ENCODE measurements around the gene CNDP1.

Gene CNDP1

DNA sequence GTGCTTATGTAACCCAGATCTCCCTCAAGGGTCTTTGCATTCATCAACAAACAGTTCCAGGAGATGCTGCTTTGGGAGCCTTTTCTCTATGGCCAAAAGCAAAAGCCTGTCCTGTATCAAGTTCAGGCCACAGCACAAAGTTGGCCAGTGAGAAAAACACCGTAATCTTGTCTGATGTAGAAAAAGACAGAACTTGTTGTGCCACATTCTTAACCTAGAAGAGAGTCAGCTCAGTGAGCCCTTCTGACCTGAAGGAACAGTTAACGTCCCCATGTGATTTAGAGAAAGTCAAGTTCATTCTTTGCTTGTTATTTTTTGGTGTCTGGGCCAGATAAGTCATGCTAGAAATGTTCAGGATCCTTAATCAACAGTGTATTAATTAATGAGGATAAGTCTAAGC, 7.8 kb upstream of the CNDP1 start:
- DNase-seq = no peak
- POLR2A ChIA-PET = interaction anchor here (0.6 kb wide), 1 partner anchor 9 kb away, joined by 3 read pairs; no protein-coding TSS in a partner anchor
- WGBS (ENCODE audit: insufficient coverage) = 100% methylated on average over 2 of the region's 2 CpGs
- CTCF ChIA-PET = no interaction called here
- H3K36me3 ChIP-seq (ENCODE audit: control insufficient read depth in 4 of 4, insufficient read depth in 4 of 4, low read length in 3 of 4) = peaks cover 0 to 5% (median under 1%) of the 10 kb centered on the region in 4 experiments
- H3K4me1 ChIP-seq (ENCODE audit: control extremely low read depth in 1 of 4, control insufficient read depth in 4 of 4, insufficient read depth in 4 of 4, low read length in 3 of 4) = peaks cover 0 to 15% (median 12%) of the 10 kb centered on the region in 4 experiments
- H3K4me3 ChIP-seq (ENCODE audit: control insufficient read depth in 1 of 7, extremely low read depth in 1 of 7, insufficient read depth in 4 of 7, low read depth in 2 of 7, low read length in 6 of 7) = no peak overlapping the region
- no peaks in the 10 kb centered on the region for H3K9me3 ChIP-seq (ENCODE audit: control extremely low read depth in 1 of 5, control insufficient read depth in 4 of 5, insufficient read depth in 2 of 5, low read depth in 1 of 5, low read length in 4 of 5)
- no peak overlapping the region for H3K27ac ChIP-seq (ENCODE audit: insufficient read depth in 1 of 2, low read depth in 1 of 2, low read length in 2 of 2, poor library complexity in 1 of 2, severe bottlenecking in 2 of 2)
- H3K27me3 ChIP-seq (replicated peaks in 2 of 5; ENCODE audit: control insufficient read depth in 4 of 5, insufficient read depth in 5 of 5, low read length in 4 of 5) = no peaks in the 10 kb centered on the region

DNA sequence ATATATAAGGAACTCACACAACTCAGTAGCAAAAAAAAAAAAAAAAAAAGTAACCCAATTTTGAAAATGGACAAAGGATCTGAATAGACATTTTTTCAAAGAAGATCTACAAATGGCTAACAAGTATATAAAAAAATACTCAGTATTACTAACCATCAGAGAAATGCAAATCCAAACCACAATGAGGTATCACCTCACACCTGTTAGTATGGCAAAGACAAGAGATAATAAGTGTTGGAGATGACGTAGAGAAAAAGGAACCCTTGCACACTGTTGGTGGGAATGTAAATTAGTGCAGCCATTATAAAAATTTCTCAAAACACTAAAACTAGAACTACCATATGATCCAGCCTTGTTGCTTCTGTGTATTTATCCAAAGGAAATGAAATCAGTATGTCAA, 5.8 kb upstream of the CNDP1 start:
- Histone ChIP-seq H3K4me3 (ENCODE audit: control insufficient read depth in 1 of 7, extremely low read depth in 1 of 7, insufficient read depth in 4 of 7, low read depth in 2 of 7, low read length in 6 of 7) (no peak overlapping the region), H3K4me1 (ENCODE audit: control extremely low read depth in 1 of 4, control insufficient read depth in 4 of 4, insufficient read depth in 4 of 4, low read length in 3 of 4) (peaks cover 0 to 15% (median 12%) of the 10 kb centered on the region in 4 experiments), H3K36me3 (ENCODE audit: control insufficient read depth in 4 of 4, insufficient read depth in 4 of 4, low read length in 3 of 4) (no peaks in the 10 kb centered on the region), H3K27me3 (replicated peaks in 2 of 5; ENCODE audit: control insufficient read depth in 4 of 5, insufficient read depth in 5 of 5, low read length in 4 of 5) (no peaks in the 10 kb centered on the region), H3K27ac (ENCODE audit: insufficient read depth in 1 of 2, low read depth in 1 of 2, low read length in 2 of 2, poor library complexity in 1 of 2, severe bottlenecking in 2 of 2) (no peak overlapping the region), H3K9me3 (ENCODE audit: control extremely low read depth in 1 of 5, control insufficient read depth in 4 of 5, insufficient read depth in 2 of 5, low read depth in 1 of 5, low read length in 4 of 5) (no peaks in the 10 kb centered on the region)
- no CpG with 5 or more reads among the region's 1 CpG for WGBS (ENCODE audit: insufficient coverage)
- ChIA-PET CTCF (no interaction called here), POLR2A (no interaction called here)
- DNase-seq = no peak

DNA sequence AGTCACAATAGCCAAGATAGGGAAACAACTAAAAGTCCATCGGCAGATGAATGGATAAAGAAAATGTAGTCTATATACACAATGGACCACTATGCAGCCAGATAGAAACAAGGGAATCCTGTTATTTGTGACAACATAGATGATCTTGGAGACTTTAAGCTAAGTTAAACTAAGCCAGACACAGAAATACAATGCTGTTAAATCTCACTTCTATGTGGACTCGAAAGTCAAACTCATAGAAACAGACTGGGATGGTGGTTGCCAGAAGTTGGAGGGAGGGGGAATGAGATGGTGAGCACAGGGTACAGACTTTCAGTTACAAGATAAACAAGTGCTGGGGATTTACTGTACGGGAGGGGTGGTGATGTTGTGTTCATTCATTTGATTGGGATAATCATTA, 5.4 kb upstream of the CNDP1 start:
- no peak for DNase-seq
- Histone ChIP-seq H3K36me3 (ENCODE audit: control insufficient read depth in 4 of 4, insufficient read depth in 4 of 4, low read length in 3 of 4) (no peaks in the 10 kb centered on the region), H3K9me3 (ENCODE audit: control extremely low read depth in 1 of 5, control insufficient read depth in 4 of 5, insufficient read depth in 2 of 5, low read depth in 1 of 5, low read length in 4 of 5) (no peaks in the 10 kb centered on the region), H3K4me1 (ENCODE audit: control extremely low read depth in 1 of 4, control insufficient read depth in 4 of 4, insufficient read depth in 4 of 4, low read length in 3 of 4) (peaks cover 0 to 10% (median 8%) of the 10 kb centered on the region in 4 experiments), H3K27me3 (replicated peaks in 2 of 5; ENCODE audit: control insufficient read depth in 4 of 5, insufficient read depth in 5 of 5, low read length in 4 of 5) (no peaks in the 10 kb centered on the region), H3K27ac (ENCODE audit: insufficient read depth in 1 of 2, low read depth in 1 of 2, low read length in 2 of 2, poor library complexity in 1 of 2, severe bottlenecking in 2 of 2) (no peak overlapping the region), H3K4me3 (ENCODE audit: control insufficient read depth in 1 of 7, extremely low read depth in 1 of 7, insufficient read depth in 4 of 7, low read depth in 2 of 7, low read length in 6 of 7) (no peak overlapping the region)
- 100% methylated on average over 1 of the region's 3 CpGs for WGBS (ENCODE audit: insufficient coverage)
- ChIA-PET CTCF (no interaction called here), POLR2A (no interaction called here)

DNA sequence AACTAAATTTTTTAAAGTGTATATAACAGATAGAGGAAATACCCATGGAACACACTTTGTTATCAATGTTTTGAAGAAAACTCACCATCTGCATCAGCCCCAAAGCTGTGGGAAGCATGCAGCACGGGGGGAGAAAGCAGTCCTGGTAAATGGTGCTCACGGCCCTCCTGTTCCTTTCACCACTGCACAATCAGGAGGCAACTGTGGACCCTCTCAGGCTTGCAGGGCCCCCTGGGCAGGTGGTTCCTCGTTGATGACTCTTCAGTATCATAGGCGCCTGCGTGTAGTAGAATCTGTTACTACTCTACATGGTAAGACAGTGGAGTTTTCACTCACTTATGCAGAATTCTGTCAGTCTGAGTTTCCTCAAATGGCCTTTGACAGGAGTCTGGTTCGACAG, 4.9 kb upstream of the CNDP1 start:
- DNase-seq = no peak
- ChIA-PET POLR2A (no interaction called here), CTCF (no interaction called here)
- H3K27ac ChIP-seq (ENCODE audit: insufficient read depth in 1 of 2, low read depth in 1 of 2, low read length in 2 of 2, poor library complexity in 1 of 2, severe bottlenecking in 2 of 2) = no peak overlapping the region
- peaks cover 0 to 6% (median 4%) of the 10 kb centered on the region in 4 experiments for H3K4me1 ChIP-seq (ENCODE audit: control extremely low read depth in 1 of 4, control insufficient read depth in 4 of 4, insufficient read depth in 4 of 4, low read length in 3 of 4)
- H3K27me3 ChIP-seq (replicated peaks in 2 of 5; ENCODE audit: control insufficient read depth in 4 of 5, insufficient read depth in 5 of 5, low read length in 4 of 5) = no peaks in the 10 kb centered on the region
- H3K4me3 ChIP-seq (ENCODE audit: control insufficient read depth in 1 of 7, extremely low read depth in 1 of 7, insufficient read depth in 4 of 7, low read depth in 2 of 7, low read length in 6 of 7) = no peak overlapping the region
- no peaks in the 10 kb centered on the region for H3K36me3 ChIP-seq (ENCODE audit: control insufficient read depth in 4 of 4, insufficient read depth in 4 of 4, low read length in 3 of 4)
- H3K9me3 ChIP-seq (ENCODE audit: control extremely low read depth in 1 of 5, control insufficient read depth in 4 of 5, insufficient read depth in 2 of 5, low read depth in 1 of 5, low read length in 4 of 5) = no peaks in the 10 kb centered on the region
- WGBS (ENCODE audit: insufficient coverage) = 90% methylated on average over 5 of the region's 6 CpGs

DNA sequence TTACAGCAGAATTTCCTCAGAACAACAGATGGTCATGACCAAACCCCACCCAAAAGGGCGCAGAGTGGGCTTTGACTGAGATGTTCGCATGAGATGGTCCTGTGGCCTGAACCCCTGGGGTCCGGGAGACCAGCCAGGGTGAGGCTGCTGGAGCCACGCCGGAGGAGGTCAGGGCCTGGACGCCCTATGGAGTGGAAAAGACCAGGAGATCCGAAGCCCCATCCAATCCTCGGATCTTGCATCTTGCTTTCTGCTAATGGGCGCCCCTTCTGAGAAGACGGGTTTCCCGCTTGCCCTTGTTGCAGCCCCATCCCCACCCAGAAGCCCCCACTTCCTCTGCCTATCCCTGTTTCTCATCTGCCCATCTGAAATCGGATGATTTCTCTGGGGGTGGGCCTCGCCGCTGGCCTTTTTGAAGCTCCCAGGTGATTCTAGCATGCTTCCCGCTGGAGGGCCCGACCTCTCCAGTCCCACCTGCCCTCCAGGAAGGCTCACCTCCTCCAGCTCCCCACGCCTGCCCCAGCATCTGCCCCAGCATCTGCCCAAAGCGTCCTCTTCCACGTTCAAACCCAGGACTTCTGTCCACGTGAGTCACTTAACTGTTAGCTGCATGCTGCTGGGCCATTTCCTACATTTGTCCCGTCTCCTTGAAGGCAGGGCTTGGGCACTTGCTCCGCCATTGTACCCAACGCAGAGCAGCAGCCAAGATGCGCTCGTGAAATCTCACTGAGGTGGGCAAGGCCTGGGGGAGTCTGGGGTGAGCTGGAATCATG, 4.3 kb upstream of the CNDP1 start:
- H3K4me3 ChIP-seq (ENCODE audit: control insufficient read depth in 1 of 7, extremely low read depth in 1 of 7, insufficient read depth in 4 of 7, low read depth in 2 of 7, low read length in 6 of 7) = no peak overlapping the region
- no peak for DNase-seq
- peaks cover 0 to 1% (median 0%) of the 10 kb centered on the region in 4 experiments for H3K4me1 ChIP-seq (ENCODE audit: control extremely low read depth in 1 of 4, control insufficient read depth in 4 of 4, insufficient read depth in 4 of 4, low read length in 3 of 4)
- ChIA-PET POLR2A (no interaction called here), CTCF (interaction anchor here (1.2 to 1.4 kb wide), 3 partner anchors 11 to 333 kb away, joined by 3 to 4 read pairs (median 3); no protein-coding TSS in a partner anchor)
- no peaks in the 10 kb centered on the region for H3K36me3 ChIP-seq (ENCODE audit: control insufficient read depth in 4 of 4, insufficient read depth in 4 of 4, low read length in 3 of 4)
- no peaks in the 10 kb centered on the region for H3K27me3 ChIP-seq (replicated peaks in 2 of 5; ENCODE audit: control insufficient read depth in 4 of 5, insufficient read depth in 5 of 5, low read length in 4 of 5)
- WGBS (ENCODE audit: insufficient coverage) = 95% methylated on average over 20 of the region's 25 CpGs
- no peak overlapping the region for H3K27ac ChIP-seq (ENCODE audit: insufficient read depth in 1 of 2, low read depth in 1 of 2, low read length in 2 of 2, poor library complexity in 1 of 2, severe bottlenecking in 2 of 2)
- H3K9me3 ChIP-seq (ENCODE audit: control extremely low read depth in 1 of 5, control insufficient read depth in 4 of 5, insufficient read depth in 2 of 5, low read depth in 1 of 5, low read length in 4 of 5) = no peaks in the 10 kb centered on the region

DNA sequence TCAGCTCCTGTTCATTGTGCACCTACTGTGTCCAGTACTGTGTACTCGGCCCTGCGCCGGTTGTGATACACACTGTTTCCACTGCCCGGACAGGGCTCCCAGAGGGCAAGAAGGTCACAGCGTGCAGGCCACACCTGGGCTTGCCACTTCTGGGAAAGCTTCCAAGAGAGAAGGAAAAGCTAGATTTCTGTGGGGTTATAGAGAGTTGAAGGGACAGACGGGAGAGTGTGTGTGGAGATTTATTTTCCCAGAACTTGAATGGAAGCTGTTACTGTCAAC, 3.8 kb upstream of the CNDP1 start:
- CTCF ChIA-PET = interaction anchor here (1.0 to 1.4 kb wide), 4 partner anchors 8 to 333 kb away, joined by 3 to 4 read pairs (median 3); no protein-coding TSS in a partner anchor

DNA sequence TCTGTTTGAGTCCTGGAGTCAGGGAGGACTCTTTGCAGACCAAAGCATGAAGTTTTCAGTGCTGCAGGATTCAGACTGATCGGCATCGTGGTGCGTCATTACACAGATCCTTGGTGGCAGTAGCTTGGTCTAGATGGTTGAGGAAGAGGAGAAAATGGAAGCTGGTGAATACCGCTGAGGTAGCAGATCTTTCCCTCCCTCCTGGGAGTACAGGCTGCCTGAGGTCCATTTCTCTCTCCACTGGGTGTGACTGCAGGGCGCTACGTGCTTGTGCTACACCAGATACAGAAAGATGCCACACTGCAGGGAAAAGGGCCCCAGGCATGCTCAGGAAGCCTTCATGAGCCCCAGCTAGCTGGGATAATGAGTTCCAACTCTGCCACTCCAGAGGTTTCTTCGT, 3.3 kb upstream of the CNDP1 start:
- ChIA-PET CTCF (interaction anchor here (0.6 to 1.7 kb wide), 8 partner anchors 8 to 1944 kb away, joined by 3 to 4 read pairs (median 3); no protein-coding TSS in a partner anchor), POLR2A (no interaction called here)
- H3K4me3 ChIP-seq (ENCODE audit: control insufficient read depth in 1 of 7, extremely low read depth in 1 of 7, insufficient read depth in 4 of 7, low read depth in 2 of 7, low read length in 6 of 7) = no peak overlapping the region
- no peaks in the 10 kb centered on the region for H3K36me3 ChIP-seq (ENCODE audit: control insufficient read depth in 4 of 4, insufficient read depth in 4 of 4, low read length in 3 of 4)
- DNase-seq = no peak
- 95% methylated on average over 6 of the region's 7 CpGs for WGBS (ENCODE audit: insufficient coverage)
- H3K9me3 ChIP-seq (ENCODE audit: control extremely low read depth in 1 of 5, control insufficient read depth in 4 of 5, insufficient read depth in 2 of 5, low read depth in 1 of 5, low read length in 4 of 5) = no peaks in the 10 kb centered on the region
- no peak overlapping the region for H3K27ac ChIP-seq (ENCODE audit: insufficient read depth in 1 of 2, low read depth in 1 of 2, low read length in 2 of 2, poor library complexity in 1 of 2, severe bottlenecking in 2 of 2)
- no peaks in the 10 kb centered on the region for H3K27me3 ChIP-seq (replicated peaks in 2 of 5; ENCODE audit: control insufficient read depth in 4 of 5, insufficient read depth in 5 of 5, low read length in 4 of 5)
- no peaks in the 10 kb centered on the region for H3K4me1 ChIP-seq (ENCODE audit: control extremely low read depth in 1 of 4, control insufficient read depth in 4 of 4, insufficient read depth in 4 of 4, low read length in 3 of 4)

More for the DNA sequence above, 3.8 kb upstream of the CNDP1 start:
- DNase-seq = no peak
- Histone ChIP-seq H3K4me1 (ENCODE audit: control extremely low read depth in 1 of 4, control insufficient read depth in 4 of 4, insufficient read depth in 4 of 4, low read length in 3 of 4) (no peaks in the 10 kb centered on the region), H3K27ac (ENCODE audit: insufficient read depth in 1 of 2, low read depth in 1 of 2, low read length in 2 of 2, poor library complexity in 1 of 2, severe bottlenecking in 2 of 2) (no peak overlapping the region), H3K4me3 (ENCODE audit: control insufficient read depth in 1 of 7, extremely low read depth in 1 of 7, insufficient read depth in 4 of 7, low read depth in 2 of 7, low read length in 6 of 7) (no peak overlapping the region), H3K36me3 (ENCODE audit: control insufficient read depth in 4 of 4, insufficient read depth in 4 of 4, low read length in 3 of 4) (no peaks in the 10 kb centered on the region), H3K9me3 (ENCODE audit: control extremely low read depth in 1 of 5, control insufficient read depth in 4 of 5, insufficient read depth in 2 of 5, low read depth in 1 of 5, low read length in 4 of 5) (no peaks in the 10 kb centered on the region), H3K27me3 (replicated peaks in 2 of 5; ENCODE audit: control insufficient read depth in 4 of 5, insufficient read depth in 5 of 5, low read length in 4 of 5) (no peaks in the 10 kb centered on the region)
- 96% methylated on average over 3 of the region's 6 CpGs for WGBS (ENCODE audit: insufficient coverage)
- POLR2A ChIA-PET = no interaction called here
